Neural cell (in vitro differentiated cells): ENCODE measurements around the gene CLCNKB. TPM values are rescaled to one million over a fixed set of nuclear protein-coding genes. Genes with fewer than 3 reads are reported as not detected.

Experiments used
- H2AFZ ChIP-seq: fragments of 200-600, 300-800 bp; sonication (generic), shearing (Covaris generic); 2 replicates; pipeline ENCODE4 v1.6.0; 2014; ENCODE audit warnings: low read depth, mild to moderate bottlenecking, antibody characterized with exemption, low read length, moderate library complexity
- H3F3A ChIP-seq: fragments of 200-600 bp; shearing (Covaris generic); 2 replicates; pipeline ENCODE4 v1.6.1; 2016; ENCODE audit warnings: mild to moderate bottlenecking, moderate library complexity, mixed read lengths, antibody characterized with exemption, low read length; ENCODE audit not compliant: insufficient read depth, poor library complexity, severe bottlenecking
- H3K27ac ChIP-seq: fragments of 200-600, 300-800 bp; sonication (generic), shearing (Covaris generic); 2 replicates; pipeline ENCODE4 v1.5.1; 2014; ENCODE audit warnings: mild to moderate bottlenecking, low read length, moderate library complexity
- H3K27me3 ChIP-seq: fragments of 300-800, 200-600 bp; sonication (generic), shearing (Covaris generic); 2 replicates; pipeline ENCODE4 v1.6.0; 2014; ENCODE audit warnings: mild to moderate bottlenecking, low read depth, low read length, moderate library complexity; ENCODE audit not compliant: insufficient read depth
- H3K36me3 ChIP-seq: fragments of 300-800, 200-600 bp; sonication (generic), shearing (Covaris generic); 2 replicates; pipeline ENCODE4 v1.5.1; 2014; ENCODE audit warnings: mild to moderate bottlenecking, antibody characterized with exemption, low read length, moderate library complexity; ENCODE audit not compliant: insufficient read depth
- H3K4me2 ChIP-seq: fragments of 300-800, 200-600 bp; sonication (generic), shearing (Covaris generic); 2 replicates; pipeline ENCODE4 v1.6.0; 2014; ENCODE audit warnings: mild to moderate bottlenecking, low read length
- H3K4me3 ChIP-seq: fragments of 300-800, 200-600 bp; sonication (generic), shearing (Covaris generic); 2 replicates; pipeline ENCODE4 v1.5.1; 2014; ENCODE audit warnings: mild to moderate bottlenecking, low read length, moderate library complexity
- H3K79me2 ChIP-seq: fragments of 200-600 bp; shearing (Covaris generic); replicated peaks from 2 replicates; pipeline ENCODE4 v1.6.0; 2014; ENCODE audit warnings: mild to moderate bottlenecking, low read length, moderate library complexity; ENCODE audit not compliant: insufficient read depth
- H3K9ac ChIP-seq: fragments of 300-800, 200-600 bp; sonication (generic), shearing (Covaris generic); 2 replicates; pipeline ENCODE4 v1.6.1; 2016; ENCODE audit warnings: mild to moderate bottlenecking, low read length, mixed read lengths
- H3K9me2 ChIP-seq: fragments of 200-600 bp; shearing (Covaris generic); 2 replicates; pipeline ENCODE4 v1.6.1; 2016; ENCODE audit warnings: mild to moderate bottlenecking, low read length, mixed read lengths; ENCODE audit not compliant: insufficient read depth
- H3K9me3 ChIP-seq: fragments of 200-600, 300-800 bp; sonication (generic), shearing (Covaris generic); 2 replicates; pipeline ENCODE4 v1.6.1; 2016; ENCODE audit warnings: mild to moderate bottlenecking, mixed run types, low read length, moderate library complexity, mixed read lengths
- H4K20me1 ChIP-seq: fragments of 200-600 bp; shearing (Covaris generic); 2 replicates; pipeline ENCODE4 v1.6.1; 2016; ENCODE audit warnings: mild to moderate bottlenecking, mixed run types; ENCODE audit not compliant: insufficient read depth
- EP300 ChIP-seq: fragments of 450-650 bp; conservative IDR thresholded peaks from 2 replicates; pipeline ENCODE4 v1.6.1; 2014; ENCODE audit warnings: antibody characterized with exemption, mild to moderate bottlenecking, moderate library complexity; ENCODE audit not compliant: poor library complexity, severe bottlenecking
- EZH2 ChIP-seq: fragments of 200-600, 300-800 bp; shearing (Covaris generic), sonication (generic); IDR thresholded peaks from 2 replicates; pipeline ENCODE4 v1.6.1; 2014; ENCODE audit warnings: antibody characterized with exemption, low read length, borderline replicate concordance, mild to moderate bottlenecking; ENCODE audit not compliant: insufficient read depth, poor library complexity, severe bottlenecking
- MXI1 ChIP-seq: fragments of 450-650 bp; conservative IDR thresholded peaks from 2 replicates; pipeline ENCODE4 v1.6.1; 2014; ENCODE audit warnings: antibody characterized with exemption, mild to moderate bottlenecking; ENCODE audit not compliant: poor library complexity, severe bottlenecking
- POLR2AphosphoS5 ChIP-seq: IDR thresholded peaks from 2 replicates; pipeline ENCODE4 v1.6.1; 2012
- RAD21 ChIP-seq: fragments of 450-650 bp; conservative IDR thresholded peaks from 2 replicates; pipeline ENCODE4 v1.6.1; 2014; ENCODE audit warnings: antibody characterized with exemption, mild to moderate bottlenecking, moderate library complexity
- REST ChIP-seq: IDR thresholded peaks from 2 replicates; pipeline ENCODE4 v1.6.1; 2012; ENCODE audit warnings: borderline replicate concordance
- SMC3 ChIP-seq: fragments of 450-650 bp; conservative IDR thresholded peaks from 2 replicates; pipeline ENCODE4 v1.6.1; 2014; ENCODE audit warnings: antibody characterized with exemption, mild to moderate bottlenecking, moderate library complexity; ENCODE audit not compliant: poor library complexity
- TAF1 ChIP-seq: IDR thresholded peaks from 2 replicates; pipeline ENCODE4 v1.6.1; 2012; ENCODE audit warnings: low read depth
- polyA plus RNA-seq: library from polyadenylated mRNA; depleted of rRNA; stranded (reverse); fragments of >200 nt; gene quantifications from 2 replicates; pipeline ENCODE4 v1.2.3, GENCODE V29; 2014
- TF ChIP-seq, protein P1 (sequence below): fragments of 450-650 bp; IDR thresholded peaks from 2 replicates; pipeline ENCODE4 v1.5.1; 2014; ENCODE audit warnings: antibody characterized with exemption, mild to moderate bottlenecking, moderate library complexity; ENCODE audit not compliant: poor library complexity, severe bottlenecking

CLCNKB gene
- polyA plus RNA-seq, 1 donor from 2014 or later = not detected

DNA sequence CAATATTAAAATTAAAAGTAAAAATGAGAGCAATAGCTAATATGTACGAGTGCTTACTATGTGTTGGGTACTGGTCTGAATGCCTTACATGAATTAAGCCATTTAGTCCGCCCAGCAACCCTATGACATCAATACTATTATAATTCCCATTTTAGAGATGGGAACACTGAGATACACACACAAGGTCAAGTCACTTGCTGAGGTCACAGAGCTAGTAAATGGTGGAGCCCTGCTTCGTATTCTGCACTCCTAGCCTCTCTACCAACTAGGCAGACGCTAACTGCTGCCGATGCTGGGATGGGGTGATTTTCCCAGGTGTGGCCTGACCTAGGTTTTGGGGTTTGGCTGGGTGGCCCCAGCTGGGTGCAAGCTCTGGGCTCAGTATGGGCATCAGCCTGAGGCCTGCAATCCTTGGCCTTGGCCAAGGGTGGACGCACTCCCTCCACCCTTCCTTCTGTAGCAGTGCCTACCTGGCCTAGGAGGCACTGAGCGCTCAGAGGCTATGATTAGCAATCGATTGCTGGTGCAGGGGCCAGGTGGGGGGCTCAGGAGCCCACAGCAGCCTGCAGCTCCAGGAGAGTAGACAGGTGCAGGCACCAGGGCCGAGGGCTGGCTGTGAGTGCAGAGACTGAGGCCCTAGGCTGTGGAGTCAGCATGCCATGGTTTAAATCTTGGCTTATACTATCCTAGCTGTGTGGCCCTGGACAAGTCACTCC is 27.2 kb downstream of the CLCNKB start:
- Histone ChIP-seq H3K27ac (no peak overlapping the region), H3K27me3 (peaks cover 10% of the 10 kb centered on the region), H3K4me2 (no peak overlapping the region), H3K9me3 (no peaks in the 10 kb centered on the region), H3K79me2 (no peaks in the 10 kb centered on the region), H3K4me3 (no peak overlapping the region), H3K36me3 (no peaks in the 10 kb centered on the region), H4K20me1 (no peaks in the 10 kb centered on the region), H2AFZ (no peak overlapping the region), H3K9ac (no peak overlapping the region), H3F3A (no peaks in the 10 kb centered on the region), H3K9me2 (no peaks in the 10 kb centered on the region)
- TF ChIP-seq, protein P1, sequence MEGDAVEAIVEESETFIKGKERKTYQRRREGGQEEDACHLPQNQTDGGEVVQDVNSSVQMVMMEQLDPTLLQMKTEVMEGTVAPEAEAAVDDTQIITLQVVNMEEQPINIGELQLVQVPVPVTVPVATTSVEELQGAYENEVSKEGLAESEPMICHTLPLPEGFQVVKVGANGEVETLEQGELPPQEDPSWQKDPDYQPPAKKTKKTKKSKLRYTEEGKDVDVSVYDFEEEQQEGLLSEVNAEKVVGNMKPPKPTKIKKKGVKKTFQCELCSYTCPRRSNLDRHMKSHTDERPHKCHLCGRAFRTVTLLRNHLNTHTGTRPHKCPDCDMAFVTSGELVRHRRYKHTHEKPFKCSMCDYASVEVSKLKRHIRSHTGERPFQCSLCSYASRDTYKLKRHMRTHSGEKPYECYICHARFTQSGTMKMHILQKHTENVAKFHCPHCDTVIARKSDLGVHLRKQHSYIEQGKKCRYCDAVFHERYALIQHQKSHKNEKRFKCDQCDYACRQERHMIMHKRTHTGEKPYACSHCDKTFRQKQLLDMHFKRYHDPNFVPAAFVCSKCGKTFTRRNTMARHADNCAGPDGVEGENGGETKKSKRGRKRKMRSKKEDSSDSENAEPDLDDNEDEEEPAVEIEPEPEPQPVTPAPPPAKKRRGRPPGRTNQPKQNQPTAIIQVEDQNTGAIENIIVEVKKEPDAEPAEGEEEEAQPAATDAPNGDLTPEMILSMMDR = no peak
- TF ChIP-seq EP300 (no peak), MXI1 (no peak), EZH2 (no peak), REST (no peak), SMC3 (no peak), POLR2AphosphoS5 (no peak)

GRCh38 chr1:16071614-16072013 is 28.0 kb downstream of the CLCNKB start:
- H3K79me2 ChIP-seq = no peaks in the 10 kb centered on the region
- no peak overlapping the region for H3K4me2 ChIP-seq
- H4K20me1 ChIP-seq = no peaks in the 10 kb centered on the region
- TF ChIP-seq MXI1 (no peak), EP300 (no peak), POLR2AphosphoS5 (no peak), TAF1 (no peak), EZH2 (no peak), REST (no peak), SMC3 (no peak), RAD21 (no peak)
- TF ChIP-seq, protein P1 = no peak
- H3K36me3 ChIP-seq = no peaks in the 10 kb centered on the region
- H3K9me2 ChIP-seq = no peaks in the 10 kb centered on the region
- no peak overlapping the region for H3K9ac ChIP-seq
- H3K27me3 ChIP-seq = peaks cover 10% of the 10 kb centered on the region
- no peaks in the 10 kb centered on the region for H3K9me3 ChIP-seq
- no peak overlapping the region for H2AFZ ChIP-seq
- no peak overlapping the region for H3K27ac ChIP-seq
- no peak overlapping the region for H3K4me3 ChIP-seq
- no peaks in the 10 kb centered on the region for H3F3A ChIP-seq
